Prostate gland (tissue), 2 donors: ENCODE data around the gene TRIP6.

Experiments
- CTCF ChIP-seq, 4 experiments: fragments of 200-600 bp in 2 of 4; fragments of 450-650 bp in 2 of 4; sonication (generic) in 2 of 4; IDR thresholded peaks; 1 replicate in 3 of 4; 2 replicates in 1 of 4; pipeline ENCODE4 v1.5.1; 2016 to 2019; ENCODE audit warnings: antibody characterized with exemption in 4 of 4, mild to moderate bottlenecking in 2 of 4, moderate library complexity in 2 of 4
- POLR2A ChIP-seq: fragments of 450-650 bp; IDR thresholded peaks from one replicate; pipeline ENCODE4 v1.6.1; 2016; ENCODE audit warnings: antibody characterized with exemption, mild to moderate bottlenecking
- POLR2AphosphoS5 ChIP-seq: sonication (generic); formaldehyde crosslinking; IDR thresholded peaks from one replicate; pipeline ENCODE4 v1.6.1; 2017; ENCODE audit warnings: antibody characterized with exemption

GRCh38 chr7:100880645-100881044 lies 13.5 kb downstream of the TRIP6 start:
- TF ChIP-seq CTCF (IDR thresholded peaks at IDR 0.05): no peak
- no peak for TF ChIP-seq POLR2AphosphoS5
- no peak for TF ChIP-seq POLR2A
